Stromal cell of bone marrow (primary cell): ENCODE measurements around the gene MTA1.

Source experiments
- DNase-seq: peaks from one replicate; pipeline ENCODE4 v3.0.0-alpha.2; 2012; ENCODE audit warnings: low read depth

The MTA1 gene

GRCh38 chr14:105419195-105420091 is at the start of gene MTA1:
Gene MTA1 (plus strand): TSS chr14:105419827. CDS start chr14:105420036, 209 bp downstream.
- peak; percentile 21 for DNase-seq

- no peak for DNase-seq
Measured at GRCh38 chr14:105374389-105374788, 45.2 kb upstream of the MTA1 start.

GRCh38 chr14:105375635-105376057 is 44.0 kb upstream of the MTA1 start:
- DNase-seq, result no peak

- no peak for DNase-seq
Measured at GRCh38 chr14:105376521-105377440, 42.8 kb upstream of the MTA1 start.

- no peak for DNase-seq
Measured at GRCh38 chr14:105377555-105378182, 42.0 kb upstream of the MTA1 start.

GRCh38 chr14:105378199-105378598 is 41.4 kb upstream of the MTA1 start:
- no peak for DNase-seq

- DNase-seq, result no peak
Measured at GRCh38 chr14:105378873-105379685, 40.5 kb upstream of the MTA1 start.

GRCh38 chr14:105379946-105380345 is 39.7 kb upstream of the MTA1 start:
- no peak for DNase-seq

GRCh38 chr14:105380756-105381155 is 38.9 kb upstream of the MTA1 start:
- DNase-seq, result no peak

GRCh38 chr14:105381446-105382342 is 37.9 kb upstream of the MTA1 start:
- DNase-seq, result no peak

- no peak for DNase-seq
Measured at GRCh38 chr14:105382343-105383082, 37.1 kb upstream of the MTA1 start.

GRCh38 chr14:105383083-105383730 is 36.4 kb upstream of the MTA1 start:
- no peak for DNase-seq

GRCh38 chr14:105384041-105384557 is 35.5 kb upstream of the MTA1 start:
- DNase-seq, result no peak

- no peak for DNase-seq
Measured at GRCh38 chr14:105384605-105385321, 34.9 kb upstream of the MTA1 start.

GRCh38 chr14:105385322-105385637 is 34.3 kb upstream of the MTA1 start:
- no peak for DNase-seq

GRCh38 chr14:105385698-105386365 is 33.8 kb upstream of the MTA1 start:
- DNase-seq, result no peak

GRCh38 chr14:105386581-105387529 is 32.8 kb upstream of the MTA1 start:
- no peak for DNase-seq
